GM18526 (cell line): ENCODE data around the gene LSM14B.
A peak's percentile ranks its signal among the peaks of the same experiment; 100 is the strongest.

Experiments used
- POLR2A ChIP-seq: IDR thresholded peaks from 3 replicates; pipeline ENCODE4 v1.6.1; 2011; ENCODE audit not compliant: insufficient read length; ENCODE audit errors: extremely low read depth

LSM14B gene

GRCh38 chr20:62137092-62137384 is 14.8 kb downstream of the LSM14B start:
- no peak for TF ChIP-seq POLR2A

GRCh38 chr20:62137478-62138203 is 15.4 kb downstream of the LSM14B start:
- TF ChIP-seq POLR2A, result no peak

- TF ChIP-seq POLR2A, result no peak
Measured at GRCh38 chr20:62138204-62138543, 15.9 kb downstream of the LSM14B start.

DNA sequence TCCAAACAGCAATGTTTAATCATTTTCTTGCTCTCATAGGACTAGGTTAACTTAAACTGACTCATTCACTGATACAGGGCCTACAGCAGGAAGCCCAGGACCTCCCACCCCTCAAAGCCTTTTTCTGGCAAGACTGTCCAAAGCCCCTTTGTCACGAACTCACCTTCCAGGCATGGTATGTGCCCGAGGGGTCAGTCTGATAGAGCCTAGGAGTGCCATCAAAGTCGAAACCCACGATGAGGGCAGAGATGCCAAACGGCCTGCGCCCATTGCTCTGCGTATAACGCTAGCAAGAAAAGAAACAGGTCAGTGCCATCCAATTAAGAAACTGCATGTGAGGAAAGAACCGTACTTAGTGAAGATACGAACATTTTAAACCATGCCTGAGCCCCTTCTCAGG is 16.6 kb downstream of the LSM14B start:
- no peak for TF ChIP-seq POLR2A

DNA sequence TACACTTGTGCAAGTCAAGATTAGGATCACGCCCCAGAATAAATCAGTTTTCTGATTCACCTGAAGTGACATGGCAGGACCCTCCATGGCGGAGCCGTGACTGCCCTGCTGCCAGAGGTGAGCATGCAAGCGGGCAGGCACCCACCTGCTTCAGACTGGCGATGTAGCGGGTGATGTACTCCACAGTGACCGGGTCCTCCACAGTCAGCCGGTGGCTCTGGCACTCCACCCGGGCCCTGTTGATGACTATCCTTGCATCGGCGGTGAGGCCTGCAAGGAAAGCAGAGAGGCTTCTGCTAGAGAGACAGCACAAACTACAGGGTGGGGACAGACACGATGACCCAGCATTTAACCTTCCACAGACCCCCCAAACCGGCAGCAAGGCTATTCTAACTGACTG is 17.4 kb downstream of the LSM14B start:
- no peak for TF ChIP-seq POLR2A

DNA sequence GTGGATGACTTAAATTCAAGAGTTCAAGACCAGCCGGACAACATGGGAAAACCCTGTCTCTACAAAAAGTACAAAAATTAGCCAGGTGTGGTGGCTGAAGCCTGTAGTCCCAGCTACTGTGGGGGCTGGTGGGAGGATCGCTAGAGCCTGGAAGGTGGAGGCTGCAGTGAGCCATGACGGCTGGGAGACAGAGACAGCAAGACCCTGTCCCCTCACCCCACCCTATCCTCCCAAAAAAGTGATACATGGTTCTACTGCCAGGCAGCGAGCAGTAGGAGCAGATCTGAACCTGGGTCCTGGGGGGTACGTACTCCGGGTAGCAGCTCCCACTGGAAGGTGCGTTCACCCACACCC is 18.7 kb downstream of the LSM14B start:
- no peak for TF ChIP-seq POLR2A

GRCh38 chr20:62141397-62142251 is 19.3 kb downstream of the LSM14B start:
- TF ChIP-seq POLR2A, result no peak

DNA sequence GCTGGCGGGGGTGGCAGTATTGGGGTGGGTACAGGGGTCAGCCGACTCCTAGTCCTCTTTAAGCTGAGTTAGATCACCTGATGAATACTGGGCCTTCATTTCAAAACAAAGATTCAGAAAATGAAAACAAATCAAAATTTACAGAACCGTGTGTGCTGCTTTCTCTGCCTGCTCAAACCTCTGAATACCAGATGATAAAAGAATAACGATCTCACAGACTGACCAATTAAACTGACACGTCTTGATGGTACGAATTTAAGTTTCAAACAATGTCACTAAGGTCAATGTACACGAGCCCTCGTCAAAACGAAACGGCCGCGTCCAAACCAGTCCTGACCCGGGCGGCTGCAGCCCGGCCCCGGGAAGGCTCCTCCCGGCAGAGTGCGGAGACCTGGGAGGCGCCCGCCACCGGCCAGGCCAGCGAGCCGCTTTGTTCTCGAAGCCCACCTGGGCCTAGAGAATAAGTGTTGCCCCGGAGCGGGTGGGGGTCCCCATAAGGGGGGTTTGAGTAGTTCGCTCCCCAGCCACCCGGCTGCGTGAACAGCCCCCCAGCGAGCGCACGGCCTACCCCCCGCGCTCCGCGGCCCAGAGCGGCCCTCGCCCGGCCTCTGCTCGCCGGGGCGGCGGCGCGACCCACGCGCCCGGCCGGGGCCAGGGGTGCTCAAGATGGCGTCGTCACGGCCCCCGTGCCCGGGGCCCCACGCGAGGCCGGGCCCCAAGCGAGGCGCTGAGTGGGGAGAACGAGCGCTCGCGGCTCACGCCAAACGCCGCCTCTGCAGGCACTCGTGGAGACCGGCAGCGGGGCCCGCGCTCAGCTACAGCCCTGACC is 20.2 kb downstream of the LSM14B start:
- no peak for TF ChIP-seq POLR2A

- peak; percentile 86 for TF ChIP-seq POLR2A
Measured at GRCh38 chr20:62143081-62143956, 21.0 kb downstream of the LSM14B start, which contains the start of the genes PSMA7 and SS18L1. PSMA7 (minus strand) TSS chr20:62143394; CDS start chr20:62143303, 91 bp downstream. SS18L1 (plus strand) TSS chr20:62143769; CDS start chr20:62143821, 52 bp downstream.

DNA sequence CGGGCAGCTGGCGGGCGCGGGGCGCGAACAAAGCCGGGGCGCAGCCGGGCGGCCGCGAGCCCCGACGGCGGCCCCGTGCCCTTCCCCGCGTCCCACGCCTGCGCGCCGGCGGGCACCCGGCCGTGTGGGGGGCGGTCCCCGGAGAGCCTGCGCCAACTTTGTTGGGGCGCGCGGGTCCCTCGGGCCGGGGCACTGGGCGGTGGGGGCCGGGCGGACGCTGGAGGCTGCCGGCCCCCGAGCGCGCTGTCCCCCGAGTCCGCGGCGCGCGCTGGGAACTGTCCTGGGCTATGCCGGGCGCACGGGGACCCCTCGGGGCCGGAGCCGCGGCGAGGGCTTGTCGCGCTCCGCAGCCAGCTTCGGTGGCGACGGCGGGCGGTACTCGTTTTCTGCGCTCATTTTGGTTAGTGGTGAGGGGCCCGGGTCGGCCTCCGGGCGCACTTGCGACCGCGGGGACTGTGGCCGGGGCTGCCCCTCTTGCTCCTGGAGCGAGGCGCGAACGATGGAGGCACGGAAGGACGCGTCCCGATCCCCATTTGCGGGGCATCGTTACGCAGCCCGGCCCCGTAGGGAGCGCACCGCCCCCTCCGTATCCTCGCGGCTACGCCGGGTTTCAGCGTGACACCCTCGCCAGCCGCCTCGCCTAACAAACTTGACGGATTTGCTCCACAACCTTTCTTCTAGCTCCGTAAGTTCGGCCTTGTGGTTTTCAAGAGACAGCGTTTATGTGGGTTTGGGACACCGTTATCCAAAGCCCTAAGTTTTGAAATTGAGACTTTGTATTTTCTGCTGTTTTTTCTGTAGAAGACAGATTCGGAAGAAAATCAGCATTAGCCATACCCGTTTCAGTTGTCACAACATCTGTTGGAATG is 21.9 kb downstream of the LSM14B start:
- no peak for TF ChIP-seq POLR2A

GRCh38 chr20:62145688-62146018 is 23.4 kb downstream of the LSM14B start:
- TF ChIP-seq POLR2A, result no peak

DNA sequence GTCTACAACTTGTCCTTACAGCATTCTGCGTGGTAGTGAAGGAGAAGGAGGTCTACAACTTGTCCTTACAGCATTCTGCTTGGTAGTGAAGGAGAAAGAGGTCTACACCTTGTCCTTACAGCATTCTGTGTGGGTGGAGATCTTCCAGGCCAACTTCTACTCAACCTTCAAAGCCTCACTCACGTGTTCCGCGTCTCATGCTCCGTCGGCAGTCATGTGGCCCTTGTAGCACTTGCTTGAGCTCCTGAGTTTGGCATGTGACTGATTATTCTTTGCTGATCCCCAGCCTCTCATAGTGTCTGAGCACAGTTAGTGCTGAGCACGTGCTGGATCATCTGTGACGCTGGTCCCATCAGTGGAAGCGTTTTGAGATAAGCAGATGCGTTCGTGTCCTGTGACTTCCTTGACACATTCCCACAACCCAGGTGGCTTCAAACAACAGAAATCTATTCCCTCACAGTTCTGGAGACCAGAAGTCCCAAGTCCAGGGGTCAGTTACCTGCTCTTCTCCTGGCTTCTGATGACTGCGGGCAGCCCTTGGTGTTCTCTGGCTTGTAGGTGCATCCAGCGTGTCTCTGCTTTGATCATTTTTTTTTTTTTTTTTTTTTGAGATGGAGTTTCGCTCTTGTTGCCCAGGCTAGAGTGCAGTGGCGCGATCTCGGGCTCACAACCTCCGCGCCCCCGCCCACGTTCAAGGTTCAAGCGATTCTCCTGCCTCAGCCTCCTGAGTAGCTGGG is 23.9 kb downstream of the LSM14B start:
- TF ChIP-seq POLR2A, result no peak

- TF ChIP-seq POLR2A, result no peak
Measured at GRCh38 chr20:62147125-62147524, 24.9 kb downstream of the LSM14B start.

DNA sequence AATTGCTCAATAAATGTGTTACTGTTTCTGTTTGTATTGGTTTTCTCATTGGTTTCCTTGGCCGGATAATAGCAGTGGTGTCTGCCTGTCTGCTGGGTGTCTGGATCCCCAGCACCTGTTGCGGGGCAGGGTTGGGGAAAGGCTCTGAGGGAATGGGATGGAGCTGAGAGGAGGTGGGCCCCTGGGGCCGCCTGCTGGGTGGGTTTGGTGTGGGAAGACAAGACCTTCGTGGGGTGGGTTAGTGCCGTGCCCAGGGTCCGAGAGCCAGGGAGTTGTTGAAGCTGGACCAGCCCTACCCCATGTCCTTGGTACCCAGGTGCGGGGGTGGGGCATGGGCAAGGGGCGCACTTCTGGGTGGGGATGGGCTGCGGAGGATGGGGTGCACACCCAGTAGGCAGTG is 25.3 kb downstream of the LSM14B start:
- no peak for TF ChIP-seq POLR2A

DNA sequence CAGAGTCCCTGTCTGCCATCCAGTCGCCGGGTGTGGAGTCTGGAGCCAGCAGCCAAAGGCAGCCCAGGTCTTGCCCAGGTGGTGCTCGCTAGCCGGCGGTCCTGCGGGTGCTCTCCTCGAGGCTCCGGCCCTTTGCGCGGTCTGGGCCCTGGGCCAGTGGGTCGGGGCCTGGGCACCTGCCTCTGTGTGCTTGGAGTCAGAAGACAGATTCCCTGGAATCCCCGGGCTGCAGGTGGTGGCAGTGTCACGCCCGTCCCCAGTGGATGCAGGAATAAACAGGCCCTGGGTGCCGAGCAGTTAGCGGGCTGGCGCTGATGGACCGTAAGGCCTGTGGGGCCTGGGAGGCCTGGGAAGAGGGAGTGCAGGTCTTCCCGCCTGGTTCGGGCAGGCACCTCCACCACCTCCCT is 26.6 kb downstream of the LSM14B start:
- TF ChIP-seq POLR2A, result no peak
